Thyroid gland (tissue), 4 donors: Measurements from ENCODE around the gene ATP5PO.

Experiments
- POLR2A ChIP-seq, 2 donors: fragments of 450-650 bp; IDR thresholded peaks; one replicate each; pipeline ENCODE4 v1.6.1; 2017; ENCODE audit warnings: antibody characterized with exemption in 2 of 2, mild to moderate bottlenecking in 2 of 2, moderate library complexity in 1 of 2
- TF ChIP-seq, protein P1 (sequence below), 6 experiments: fragments of 200-600 bp in 3 of 6; fragments of 450-650 bp in 3 of 6; sonication (generic) in 3 of 6; IDR thresholded peaks; one replicate each; pipeline ENCODE4 v1.5.1; 2016 to 2019; ENCODE audit warnings: antibody characterized with exemption in 6 of 6, mild to moderate bottlenecking in 2 of 6, inconsistent platforms in 1 of 6, moderate library complexity in 1 of 6

DNA sequence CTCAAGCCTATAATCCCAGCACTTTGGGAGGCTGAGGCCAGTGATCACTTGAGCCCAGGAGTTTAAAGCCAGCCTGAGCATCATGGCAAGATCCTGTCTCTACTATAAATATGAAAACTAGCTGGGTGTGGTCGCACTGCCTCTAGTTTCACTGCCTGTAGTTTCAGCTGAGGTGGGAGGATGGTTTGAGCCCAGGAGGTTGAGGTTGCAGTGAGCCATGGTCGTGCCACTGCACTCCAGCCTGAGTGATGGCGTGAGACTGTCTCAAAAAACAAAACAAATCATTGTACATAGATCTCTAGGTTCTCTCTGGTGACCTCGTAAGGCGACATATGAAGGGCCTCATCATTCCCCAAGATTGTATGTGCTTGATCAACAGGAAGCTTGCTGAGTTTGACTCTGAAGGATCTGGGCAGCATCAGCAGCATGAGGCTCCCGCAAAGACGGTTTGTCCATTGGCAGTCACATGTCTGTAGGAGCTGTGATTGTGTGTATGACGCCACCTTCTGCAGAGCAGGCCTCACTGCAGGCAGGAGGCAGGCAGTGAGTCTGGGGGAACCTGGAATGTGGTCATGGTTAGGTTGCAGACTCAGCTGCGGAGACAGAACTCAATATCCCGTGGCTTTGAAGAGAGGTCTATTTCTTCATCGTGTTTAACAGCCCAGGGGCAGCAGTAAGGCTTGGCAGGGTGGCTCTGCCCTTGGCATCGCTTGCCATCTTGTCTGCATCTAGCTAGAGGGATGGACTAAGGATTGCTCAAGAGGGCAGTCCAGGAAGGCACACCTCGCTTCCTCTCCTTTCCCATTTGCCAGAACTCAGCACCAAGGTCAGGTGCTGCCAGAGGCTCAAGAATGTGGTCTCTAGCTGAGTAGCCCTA lies 14.0 kb downstream of the ATP5PO start:
- TF ChIP-seq POLR2A (IDR thresholded peaks at IDR 0.05), result no peak
- TF ChIP-seq, protein P1, sequence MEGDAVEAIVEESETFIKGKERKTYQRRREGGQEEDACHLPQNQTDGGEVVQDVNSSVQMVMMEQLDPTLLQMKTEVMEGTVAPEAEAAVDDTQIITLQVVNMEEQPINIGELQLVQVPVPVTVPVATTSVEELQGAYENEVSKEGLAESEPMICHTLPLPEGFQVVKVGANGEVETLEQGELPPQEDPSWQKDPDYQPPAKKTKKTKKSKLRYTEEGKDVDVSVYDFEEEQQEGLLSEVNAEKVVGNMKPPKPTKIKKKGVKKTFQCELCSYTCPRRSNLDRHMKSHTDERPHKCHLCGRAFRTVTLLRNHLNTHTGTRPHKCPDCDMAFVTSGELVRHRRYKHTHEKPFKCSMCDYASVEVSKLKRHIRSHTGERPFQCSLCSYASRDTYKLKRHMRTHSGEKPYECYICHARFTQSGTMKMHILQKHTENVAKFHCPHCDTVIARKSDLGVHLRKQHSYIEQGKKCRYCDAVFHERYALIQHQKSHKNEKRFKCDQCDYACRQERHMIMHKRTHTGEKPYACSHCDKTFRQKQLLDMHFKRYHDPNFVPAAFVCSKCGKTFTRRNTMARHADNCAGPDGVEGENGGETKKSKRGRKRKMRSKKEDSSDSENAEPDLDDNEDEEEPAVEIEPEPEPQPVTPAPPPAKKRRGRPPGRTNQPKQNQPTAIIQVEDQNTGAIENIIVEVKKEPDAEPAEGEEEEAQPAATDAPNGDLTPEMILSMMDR (IDR thresholded peaks at IDR 0.05), result peak in 4 of 6 experiments; percentile 33 to 54 (median 48)
